Measurements from ENCODE around the gene ADCY4.
A peak's percentile ranks its signal among the peaks of the same experiment; 100 is the strongest.
"Not testable (repeated sequence)": the region's sequence is repeated elsewhere in the genome, so short reads cannot be mapped to it uniquely, and the experiment has no call there.

ADCY4 gene

DNA sequence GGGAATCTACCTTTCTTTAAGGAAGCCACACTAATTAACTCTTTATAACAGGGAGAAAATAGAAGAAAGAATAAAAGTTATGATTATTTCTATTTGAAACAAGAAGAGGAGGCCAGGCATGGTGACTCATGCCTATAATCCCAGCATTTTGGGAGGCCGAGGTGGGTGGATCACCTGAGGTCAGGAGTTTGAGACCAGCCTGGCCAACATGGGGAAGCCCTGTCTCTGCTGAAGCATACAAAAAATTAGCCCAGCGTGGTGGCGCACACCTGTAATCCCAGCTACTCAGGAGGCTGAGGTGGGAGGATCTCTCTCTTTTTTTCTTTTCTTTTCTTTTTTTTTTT, 19.6 kb upstream of the ADCY4 start:
- H3K4me3 ChIP-seq (ENCODE audit: low read depth, low read length); H2AFZ ChIP-seq (ENCODE audit: low read length, unreplicated experiment); H3K36me3 ChIP-seq (ENCODE audit: insufficient read depth, low read length); H3K27me3 ChIP-seq (ENCODE audit: insufficient read depth, low read length); H3K79me2 ChIP-seq (ENCODE audit: control insufficient read depth, insufficient read depth, low read length, unreplicated experiment): not testable (repeated sequence)
- Histone ChIP-seq H3K27ac (ENCODE audit: low read depth, low read length) (peak overlapping the region; percentile 51), H3K4me1 (ENCODE audit: control insufficient read depth, insufficient read depth, low read length, unreplicated experiment) (peaks cover 11% of the 10 kb centered on the region)

DNA sequence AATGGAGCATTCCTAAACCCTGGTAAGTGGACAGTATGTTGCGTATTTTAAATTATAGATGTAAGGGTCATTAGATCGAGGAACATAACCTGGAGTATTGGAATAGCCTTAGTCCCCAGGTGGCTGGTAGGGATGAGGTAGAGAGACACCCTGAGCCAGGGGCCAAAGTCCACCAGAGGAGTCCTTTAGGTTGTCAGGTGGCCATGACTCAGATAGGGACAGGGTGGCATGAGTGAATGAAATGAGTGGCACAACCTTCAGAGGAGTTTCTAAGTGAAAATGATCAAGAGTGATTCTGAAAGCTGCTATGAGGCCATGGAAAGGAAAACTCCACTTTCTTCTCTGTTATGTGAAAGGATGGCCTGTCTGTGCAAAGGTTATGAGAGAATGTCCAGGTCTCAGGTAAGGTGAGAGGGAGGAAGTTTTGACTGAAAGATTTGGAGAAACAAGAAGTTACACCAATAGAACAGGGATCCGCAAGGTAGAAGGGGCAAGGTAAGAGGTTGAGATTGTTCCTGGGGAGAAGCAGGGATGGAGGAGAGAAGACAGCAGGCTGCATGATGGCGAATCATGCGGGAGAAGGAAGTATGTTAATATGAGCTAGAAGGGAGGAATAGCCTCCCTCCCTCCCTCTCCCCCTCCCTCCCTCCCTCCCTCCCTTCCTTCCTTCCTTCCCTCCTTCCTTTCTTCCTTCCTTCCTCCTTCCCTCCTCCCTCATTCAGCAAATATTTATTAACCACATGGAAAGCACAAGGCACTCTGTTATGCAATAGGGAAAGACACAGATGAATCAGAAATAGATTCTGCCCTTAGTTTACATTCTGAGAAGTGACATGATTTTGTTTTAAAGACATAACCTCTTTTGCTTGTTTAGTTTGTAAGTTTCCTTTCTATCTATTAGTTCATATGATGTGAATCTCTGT, 18.9 kb upstream of the ADCY4 start:
- H2AFZ ChIP-seq (ENCODE audit: low read length, unreplicated experiment), result no peak overlapping the region
- peak overlapping the region; percentile 51 for H3K27ac ChIP-seq (ENCODE audit: low read depth, low read length)
- H3K27me3 ChIP-seq (ENCODE audit: insufficient read depth, low read length), result no peaks in the 10 kb centered on the region
- no peaks in the 10 kb centered on the region for H3K79me2 ChIP-seq (ENCODE audit: control insufficient read depth, insufficient read depth, low read length, unreplicated experiment)
- no peak overlapping the region for H3K4me3 ChIP-seq (ENCODE audit: low read depth, low read length)
- peaks cover 11% of the 10 kb centered on the region for H3K4me1 ChIP-seq (ENCODE audit: control insufficient read depth, insufficient read depth, low read length, unreplicated experiment)
- no peaks in the 10 kb centered on the region for H3K36me3 ChIP-seq (ENCODE audit: insufficient read depth, low read length)

DNA sequence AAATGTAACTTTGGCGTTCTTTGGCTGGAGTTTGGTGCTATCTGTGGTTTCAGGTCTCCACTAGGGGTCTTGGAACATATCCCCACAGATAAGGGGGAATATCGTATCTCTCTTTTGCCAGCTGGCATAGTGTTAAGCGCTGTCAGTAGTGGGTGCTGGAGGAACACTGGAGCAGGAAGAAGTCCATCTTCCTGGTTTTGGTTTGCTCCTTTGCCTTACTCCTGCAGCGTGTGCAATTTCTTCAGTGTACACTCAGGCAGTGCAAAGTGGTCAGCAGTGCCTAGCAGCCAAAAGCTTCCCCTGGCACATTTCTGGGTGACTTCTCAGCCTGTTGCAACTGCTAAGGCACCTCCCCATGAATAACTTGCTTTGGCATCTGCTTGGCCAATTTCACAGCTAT, 16.6 kb upstream of the ADCY4 start:
- Histone ChIP-seq H3K27me3 (ENCODE audit: insufficient read depth, low read length) (no peaks in the 10 kb centered on the region), H3K4me1 (ENCODE audit: control insufficient read depth, insufficient read depth, low read length, unreplicated experiment) (peaks cover 11% of the 10 kb centered on the region), H3K4me3 (ENCODE audit: low read depth, low read length) (no peak overlapping the region), H2AFZ (ENCODE audit: low read length, unreplicated experiment) (no peak overlapping the region), H3K27ac (ENCODE audit: low read depth, low read length) (no peak overlapping the region), H3K79me2 (ENCODE audit: control insufficient read depth, insufficient read depth, low read length, unreplicated experiment) (no peaks in the 10 kb centered on the region), H3K36me3 (ENCODE audit: insufficient read depth, low read length) (no peaks in the 10 kb centered on the region)

DNA sequence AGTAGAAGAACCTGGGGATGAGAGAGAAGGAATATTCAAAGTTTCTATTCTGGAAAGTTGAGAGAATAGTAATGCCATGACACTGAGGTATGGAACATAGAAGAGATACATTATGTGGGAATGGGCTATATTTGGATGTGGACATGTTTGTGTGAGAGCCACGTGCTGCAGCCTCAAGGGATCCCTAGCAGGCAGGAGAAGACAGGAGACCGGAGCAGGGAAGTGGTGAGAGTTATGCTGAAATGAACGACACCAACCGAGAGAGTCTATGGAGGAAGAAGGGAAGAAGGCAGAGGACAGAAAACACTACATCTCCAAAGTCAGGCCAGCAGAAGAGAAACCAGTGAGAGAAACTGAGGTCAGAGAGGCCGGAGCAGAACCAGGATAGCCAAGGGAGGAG, 14.9 kb upstream of the ADCY4 start:
- Histone ChIP-seq H3K79me2 (ENCODE audit: control insufficient read depth, insufficient read depth, low read length, unreplicated experiment) (no peaks in the 10 kb centered on the region), H3K27ac (ENCODE audit: low read depth, low read length) (no peak overlapping the region), H2AFZ (ENCODE audit: low read length, unreplicated experiment) (no peak overlapping the region), H3K4me3 (ENCODE audit: low read depth, low read length) (no peak overlapping the region), H3K36me3 (ENCODE audit: insufficient read depth, low read length) (no peaks in the 10 kb centered on the region), H3K4me1 (ENCODE audit: control insufficient read depth, insufficient read depth, low read length, unreplicated experiment) (peaks cover 11% of the 10 kb centered on the region), H3K27me3 (ENCODE audit: insufficient read depth, low read length) (no peaks in the 10 kb centered on the region)

DNA sequence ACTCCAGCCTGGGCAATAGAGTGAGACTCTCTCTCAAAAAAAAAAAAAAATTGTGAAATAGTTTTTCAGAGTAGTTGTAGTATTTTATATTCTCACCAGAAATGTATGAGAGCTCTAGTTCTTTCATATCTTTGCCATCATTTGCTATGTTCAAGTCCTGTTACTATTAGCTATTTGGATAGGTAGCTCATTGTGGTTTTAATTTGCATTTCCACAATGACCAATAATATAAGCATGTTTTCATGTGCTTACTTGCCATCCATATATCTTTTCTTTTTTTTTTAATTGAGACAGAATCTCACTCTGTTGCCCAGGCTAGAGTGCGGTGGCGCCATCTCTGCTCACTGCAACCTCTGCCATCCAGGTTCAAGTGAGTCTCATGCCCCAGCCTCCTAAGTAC, 13.3 kb upstream of the ADCY4 start:
- Histone ChIP-seq H3K27me3 (ENCODE audit: insufficient read depth, low read length) (no peaks in the 10 kb centered on the region), H3K36me3 (ENCODE audit: insufficient read depth, low read length) (no peaks in the 10 kb centered on the region), H3K27ac (ENCODE audit: low read depth, low read length) (no peak overlapping the region), H3K4me3 (ENCODE audit: low read depth, low read length) (no peak overlapping the region), H2AFZ (ENCODE audit: low read length, unreplicated experiment) (no peak overlapping the region), H3K4me1 (ENCODE audit: control insufficient read depth, insufficient read depth, low read length, unreplicated experiment) (peaks cover 6% of the 10 kb centered on the region), H3K79me2 (ENCODE audit: control insufficient read depth, insufficient read depth, low read length, unreplicated experiment) (no peaks in the 10 kb centered on the region)

DNA sequence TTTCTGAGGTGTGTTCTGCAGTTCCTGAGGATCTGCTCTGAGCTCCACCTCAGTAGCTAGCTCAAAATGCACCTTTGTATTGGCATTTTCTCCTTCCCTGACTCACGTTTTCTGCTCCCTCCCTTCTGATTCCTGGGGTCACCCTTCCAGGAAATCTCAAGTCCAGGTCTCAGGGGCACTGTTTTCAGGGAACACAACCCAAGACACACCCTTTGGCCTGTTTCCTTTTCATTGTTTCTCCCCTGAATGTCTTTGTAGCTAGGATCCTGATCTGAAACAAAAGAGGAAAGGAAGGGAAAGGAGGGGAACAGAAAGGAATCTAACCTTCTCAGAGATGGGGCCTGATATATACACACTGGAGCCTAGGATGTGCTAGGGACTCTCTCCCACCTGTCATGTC, 12.3 kb upstream of the ADCY4 start:
- no peak overlapping the region for H2AFZ ChIP-seq (ENCODE audit: low read length, unreplicated experiment)
- H3K4me3 ChIP-seq (ENCODE audit: low read depth, low read length), result no peak overlapping the region
- peaks cover 5% of the 10 kb centered on the region for H3K4me1 ChIP-seq (ENCODE audit: control insufficient read depth, insufficient read depth, low read length, unreplicated experiment)
- H3K79me2 ChIP-seq (ENCODE audit: control insufficient read depth, insufficient read depth, low read length, unreplicated experiment), result no peaks in the 10 kb centered on the region
- no peaks in the 10 kb centered on the region for H3K36me3 ChIP-seq (ENCODE audit: insufficient read depth, low read length)
- H3K27me3 ChIP-seq (ENCODE audit: insufficient read depth, low read length), result no peaks in the 10 kb centered on the region
- no peak overlapping the region for H3K27ac ChIP-seq (ENCODE audit: low read depth, low read length)

DNA sequence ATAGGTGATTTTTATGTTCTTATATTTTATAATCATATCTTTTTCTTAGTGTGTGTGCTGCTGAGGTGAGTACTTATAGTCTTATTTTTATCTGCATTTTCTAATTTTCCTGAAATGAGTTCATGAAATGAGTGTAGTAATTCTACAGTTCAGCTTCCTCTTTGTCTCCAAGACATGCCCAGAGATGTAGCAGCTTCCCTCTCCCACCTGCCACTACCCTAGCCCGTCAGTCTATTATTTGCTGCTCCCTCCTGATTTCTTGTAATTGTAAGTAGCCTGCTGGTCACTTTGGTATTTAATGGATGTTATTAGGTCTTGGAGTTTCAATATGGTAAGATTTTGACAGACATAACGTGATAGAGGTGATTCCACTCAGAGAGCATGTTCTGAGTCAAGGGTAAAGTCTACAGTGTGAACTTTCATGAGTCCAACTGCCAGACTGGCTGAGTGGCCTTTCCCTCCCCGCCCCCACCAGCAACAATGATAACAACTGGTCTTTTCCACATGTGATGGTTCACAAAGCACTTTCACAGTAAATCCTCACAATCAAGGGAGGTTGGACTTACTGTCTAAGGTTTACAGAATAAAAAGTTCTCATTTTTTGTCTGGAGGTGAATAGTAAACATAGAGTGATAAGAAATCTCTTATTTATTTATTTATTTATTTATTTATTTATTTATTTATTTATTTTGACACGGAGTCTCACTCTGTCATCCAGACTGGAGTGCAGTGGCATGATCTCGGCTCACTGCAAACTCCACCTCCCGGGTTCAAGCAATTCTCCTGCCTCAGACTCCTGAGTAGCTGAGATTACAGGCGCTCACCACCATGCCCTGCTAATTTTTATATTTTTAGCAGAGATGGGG, 9.2 kb upstream of the ADCY4 start:
- Histone ChIP-seq H3K4me1 (ENCODE audit: control insufficient read depth, insufficient read depth, low read length, unreplicated experiment) (no peaks in the 10 kb centered on the region), H2AFZ (ENCODE audit: low read length, unreplicated experiment) (no peak overlapping the region), H3K4me3 (ENCODE audit: low read depth, low read length) (no peak overlapping the region), H3K27ac (ENCODE audit: low read depth, low read length) (no peak overlapping the region), H3K79me2 (ENCODE audit: control insufficient read depth, insufficient read depth, low read length, unreplicated experiment) (no peaks in the 10 kb centered on the region), H3K36me3 (ENCODE audit: insufficient read depth, low read length) (no peaks in the 10 kb centered on the region), H3K27me3 (ENCODE audit: insufficient read depth, low read length) (peaks cover 14% of the 10 kb centered on the region)

DNA sequence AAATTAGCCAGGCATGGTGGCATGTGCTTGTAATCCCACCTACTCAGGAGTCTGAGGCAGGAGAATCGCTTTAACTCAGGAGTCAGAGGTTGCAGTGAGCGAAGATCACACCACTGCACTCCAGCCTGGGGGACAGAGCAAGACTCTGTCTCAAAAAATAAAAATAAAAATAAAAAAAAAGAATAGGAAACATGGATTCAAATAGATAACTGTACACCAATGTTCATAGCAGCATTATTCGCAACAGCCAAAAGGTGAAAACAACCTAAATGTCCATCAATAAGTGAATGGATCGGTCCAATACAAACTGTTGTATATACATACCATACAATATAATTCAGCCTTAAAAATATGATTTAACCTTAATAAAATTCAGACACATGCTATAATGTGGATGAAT, 8.0 kb upstream of the ADCY4 start:
- Histone ChIP-seq H3K4me1 (ENCODE audit: control insufficient read depth, insufficient read depth, low read length, unreplicated experiment) (no peaks in the 10 kb centered on the region), H2AFZ (ENCODE audit: low read length, unreplicated experiment) (no peak overlapping the region), H3K4me3 (ENCODE audit: low read depth, low read length) (no peak overlapping the region), H3K36me3 (ENCODE audit: insufficient read depth, low read length) (no peaks in the 10 kb centered on the region), H3K79me2 (ENCODE audit: control insufficient read depth, insufficient read depth, low read length, unreplicated experiment) (no peaks in the 10 kb centered on the region), H3K27ac (ENCODE audit: low read depth, low read length) (no peak overlapping the region), H3K27me3 (ENCODE audit: insufficient read depth, low read length) (peaks cover 17% of the 10 kb centered on the region)

DNA sequence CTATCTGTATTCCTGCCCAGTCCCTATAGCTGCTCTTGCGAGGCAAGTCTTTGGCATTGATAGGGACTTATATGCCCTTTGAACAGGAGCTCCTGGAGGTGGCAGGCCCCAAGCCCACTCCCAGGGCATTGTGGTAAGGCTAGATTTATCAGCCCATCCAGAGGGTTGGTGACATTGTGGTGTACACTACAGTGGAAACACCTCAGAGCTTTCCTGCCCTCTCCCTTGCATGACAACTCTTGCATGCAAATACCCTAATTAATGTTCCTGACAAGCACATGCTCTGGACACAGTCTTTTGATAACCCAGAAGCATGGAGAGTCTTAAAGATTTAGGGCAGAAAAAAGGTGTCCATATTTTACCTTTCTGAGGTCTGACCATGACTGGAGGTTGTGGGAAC, 5.7 kb upstream of the ADCY4 start:
- Histone ChIP-seq H3K36me3 (ENCODE audit: insufficient read depth, low read length) (no peaks in the 10 kb centered on the region), H2AFZ (ENCODE audit: low read length, unreplicated experiment) (no peak overlapping the region), H3K4me1 (ENCODE audit: control insufficient read depth, insufficient read depth, low read length, unreplicated experiment) (peaks cover 4% of the 10 kb centered on the region), H3K27me3 (ENCODE audit: insufficient read depth, low read length) (peaks cover 17% of the 10 kb centered on the region), H3K4me3 (ENCODE audit: low read depth, low read length) (no peak overlapping the region), H3K27ac (ENCODE audit: low read depth, low read length) (no peak overlapping the region), H3K79me2 (ENCODE audit: control insufficient read depth, insufficient read depth, low read length, unreplicated experiment) (no peaks in the 10 kb centered on the region)

DNA sequence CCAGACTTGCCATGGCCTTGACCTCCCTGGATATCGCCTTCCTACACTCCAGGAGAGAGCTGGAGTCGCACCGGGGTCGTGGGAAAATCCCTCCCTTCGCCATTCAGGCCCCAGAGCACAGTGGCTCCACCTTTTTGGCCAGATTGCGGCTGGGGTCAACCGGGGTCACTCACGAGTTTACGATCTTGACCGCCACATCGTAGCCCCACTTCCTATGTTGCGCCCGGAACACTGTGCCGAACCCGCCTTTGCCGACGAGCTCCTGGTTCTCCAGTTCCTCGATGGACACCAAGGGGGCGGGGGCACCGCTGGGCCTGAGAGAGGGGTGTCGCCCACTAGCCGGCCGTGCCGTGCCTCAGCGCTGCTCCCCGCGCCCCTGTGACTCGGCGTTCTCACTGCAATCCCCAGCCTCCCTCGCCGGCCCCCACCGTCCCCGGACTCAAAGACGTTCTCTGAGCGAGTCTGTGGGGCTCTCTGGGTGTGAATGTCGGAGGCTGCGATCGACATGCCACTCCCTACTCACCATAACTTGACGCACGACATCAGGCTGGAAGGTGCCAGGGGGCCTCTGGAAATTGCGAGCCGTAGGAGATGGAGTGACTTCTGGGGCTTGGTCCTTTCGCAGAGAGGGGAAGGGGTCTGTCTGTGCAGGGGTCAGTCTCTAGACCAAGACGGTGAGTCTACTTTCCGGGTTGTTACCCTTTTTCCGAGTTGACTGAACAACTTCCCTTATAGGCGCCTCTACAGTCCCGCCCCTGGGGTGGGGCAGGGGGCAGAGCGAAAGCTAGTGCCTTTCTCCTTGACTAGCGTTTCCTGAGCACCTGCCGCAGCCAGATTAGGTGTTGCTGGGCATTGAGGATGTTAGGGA, 4.6 kb upstream of the ADCY4 start, which contains the start of gene RIPK3:
Gene RIPK3 (minus strand): TSS at position 708 of the 868 bp plus-strand sequence. CDS start 165 bp downstream, at position 543.
- H3K27ac ChIP-seq (ENCODE audit: low read depth, low read length), result no peak within 1 kb of the TSS
- H3K27me3 ChIP-seq (ENCODE audit: insufficient read depth, low read length), result peaks cover 23% of the 10 kb centered on the region
- H3K4me1 ChIP-seq (ENCODE audit: control insufficient read depth, insufficient read depth, low read length, unreplicated experiment), result peaks cover 4% of the 10 kb centered on the region
- no peak within 1 kb of the TSS for H3K4me3 ChIP-seq (ENCODE audit: low read depth, low read length)
- no peaks in the 10 kb centered on the region for H3K36me3 ChIP-seq (ENCODE audit: insufficient read depth, low read length)
- no peaks in the 10 kb centered on the region for H3K79me2 ChIP-seq (ENCODE audit: control insufficient read depth, insufficient read depth, low read length, unreplicated experiment)
- H2AFZ ChIP-seq (ENCODE audit: low read length, unreplicated experiment), result no peak within 1 kb of the TSS

Data from ACC112 (cell line).